ENCODE measurements around the gene ARHGAP21.

ARHGAP21 gene

DNA sequence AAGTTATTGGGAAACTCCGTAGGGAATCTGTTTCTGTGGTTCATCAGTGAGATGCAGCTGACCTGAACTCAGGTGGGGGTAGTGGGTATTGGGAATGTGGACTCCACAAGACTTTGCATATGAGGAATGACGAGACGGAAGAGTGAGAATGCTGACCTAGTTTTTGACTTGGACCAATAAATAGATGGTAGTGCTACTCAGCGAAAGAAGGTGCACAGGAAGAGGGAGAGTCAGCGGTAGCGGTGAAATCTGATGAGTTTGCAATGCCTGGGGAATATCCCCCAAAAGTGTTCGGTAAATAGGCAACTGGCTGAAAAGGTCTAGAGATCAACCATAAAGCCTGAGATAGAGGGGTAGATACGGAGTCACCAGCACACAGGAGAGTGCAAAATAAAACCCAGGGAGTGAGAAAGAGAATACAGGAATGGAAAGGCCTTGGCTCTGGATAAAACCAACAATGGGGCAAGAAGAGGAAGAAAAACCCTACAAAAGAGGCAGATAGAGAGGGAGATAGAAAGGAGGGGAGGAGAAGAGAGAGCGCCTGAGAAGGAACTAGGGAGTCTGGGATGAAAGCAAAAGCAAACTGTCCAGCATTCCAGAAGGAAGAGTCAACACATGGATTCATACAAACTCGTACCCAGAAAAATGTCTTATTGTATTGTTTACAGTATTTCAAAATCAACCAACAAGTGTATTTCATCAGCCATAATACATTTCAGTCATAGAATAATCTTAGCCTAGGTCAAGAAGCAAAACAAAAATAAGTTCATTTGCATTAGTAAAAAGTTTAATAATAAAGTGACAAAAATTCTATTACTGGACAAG lies 5.4 kb downstream of the ARHGAP21 start:
- Histone ChIP-seq H3K36me3 (ENCODE audit: insufficient read depth, low read length) (peaks cover 24% of the 10 kb centered on the region), H3K4me3 (ENCODE audit: low read length) (peak overlapping the region; percentile 84), H3K27me3 (ENCODE audit: insufficient read depth, low read length) (no peaks in the 10 kb centered on the region), H3K4me1 (ENCODE audit: insufficient read depth, low read length) (peaks cover 33% of the 10 kb centered on the region), H3K9me3 (ENCODE audit: low read length) (no peaks in the 10 kb centered on the region), H2AFZ (ENCODE audit: low read depth, low read length) (no peak overlapping the region)

DNA sequence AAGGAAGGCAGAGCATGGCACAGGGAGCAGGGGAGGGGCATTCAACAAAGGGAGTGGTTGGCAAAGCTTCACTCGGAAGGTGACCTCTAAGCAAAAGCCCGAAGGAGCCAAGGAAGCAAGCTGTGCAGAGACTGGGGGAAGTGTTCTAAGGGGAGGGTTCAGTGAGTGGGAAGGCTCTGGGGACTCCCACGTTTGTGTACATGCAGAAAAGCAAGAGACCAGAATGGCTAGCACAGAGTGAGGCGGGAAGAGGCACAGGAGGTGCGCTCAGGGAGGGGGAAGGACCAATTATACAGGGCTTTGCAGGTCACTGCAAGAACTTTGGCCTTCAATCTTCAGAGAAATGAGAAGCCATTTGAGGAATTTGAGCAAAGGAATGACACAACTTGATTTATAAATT lies 7.4 kb downstream of the ARHGAP21 start:
- Histone ChIP-seq H3K27me3 (ENCODE audit: insufficient read depth, low read length) (no peaks in the 10 kb centered on the region), H3K4me1 (ENCODE audit: insufficient read depth, low read length) (peaks cover 29% of the 10 kb centered on the region), H3K36me3 (ENCODE audit: insufficient read depth, low read length) (peaks cover 19% of the 10 kb centered on the region), H2AFZ (ENCODE audit: low read depth, low read length) (no peak overlapping the region), H3K4me3 (ENCODE audit: low read length) (no peak overlapping the region), H3K9me3 (ENCODE audit: low read length) (peaks cover 2% of the 10 kb centered on the region)

DNA sequence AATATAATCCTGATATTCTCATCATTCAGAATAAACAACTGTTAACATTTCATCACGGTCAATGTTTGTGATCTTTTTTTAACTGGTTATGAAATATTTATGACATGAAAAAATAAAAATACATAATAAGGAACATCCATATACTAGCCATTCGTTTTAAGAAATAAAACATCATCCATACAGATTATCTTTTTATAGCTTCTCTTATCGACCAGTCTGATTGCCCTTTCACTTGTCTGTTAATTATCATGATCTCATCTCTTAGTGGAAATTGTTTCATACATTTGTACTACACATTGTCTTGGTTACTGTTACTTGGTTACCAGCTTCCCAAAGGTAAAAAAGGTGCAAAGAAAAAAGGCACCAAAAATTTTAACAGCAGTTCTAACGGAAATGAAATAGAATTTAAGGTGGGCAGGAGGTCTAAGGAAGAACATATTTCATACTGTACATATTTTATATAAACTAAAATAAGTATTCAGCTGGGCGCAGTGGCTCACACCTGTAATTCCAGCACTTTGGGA lies 8.4 kb downstream of the ARHGAP21 start:
- Histone ChIP-seq H3K4me3 (ENCODE audit: low read length) (no peak overlapping the region), H2AFZ (ENCODE audit: low read depth, low read length) (no peak overlapping the region), H3K27me3 (ENCODE audit: insufficient read depth, low read length) (no peaks in the 10 kb centered on the region), H3K36me3 (ENCODE audit: insufficient read depth, low read length) (peaks cover 14% of the 10 kb centered on the region), H3K9me3 (ENCODE audit: low read length) (peaks cover 2% of the 10 kb centered on the region), H3K4me1 (ENCODE audit: insufficient read depth, low read length) (peaks cover 29% of the 10 kb centered on the region)

DNA sequence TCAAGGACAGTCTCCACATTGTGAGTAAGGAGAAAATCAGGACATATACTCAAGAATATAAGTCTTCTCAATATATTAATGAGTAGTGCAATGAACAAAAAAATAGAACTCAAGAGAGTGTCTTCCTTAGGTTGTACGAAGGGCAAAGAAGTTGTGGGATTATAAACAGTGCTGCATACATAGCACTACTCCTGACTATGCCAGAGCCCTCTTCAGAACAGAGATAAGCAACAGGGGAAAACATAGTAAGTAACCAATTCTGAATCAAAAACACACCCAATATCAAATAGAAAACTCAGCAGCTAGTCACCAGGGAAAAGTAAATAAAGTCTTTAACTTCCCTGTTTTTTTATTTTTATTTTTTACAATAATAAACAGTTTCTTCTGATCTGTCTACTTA lies 10.6 kb downstream of the ARHGAP21 start:
- Histone ChIP-seq H2AFZ (ENCODE audit: low read depth, low read length) (no peak overlapping the region), H3K4me3 (ENCODE audit: low read length) (no peak overlapping the region), H3K27me3 (ENCODE audit: insufficient read depth, low read length) (no peaks in the 10 kb centered on the region), H3K36me3 (ENCODE audit: insufficient read depth, low read length) (peaks cover 10% of the 10 kb centered on the region), H3K9me3 (ENCODE audit: low read length) (peaks cover 2% of the 10 kb centered on the region), H3K4me1 (ENCODE audit: insufficient read depth, low read length) (peaks cover 13% of the 10 kb centered on the region)

DNA sequence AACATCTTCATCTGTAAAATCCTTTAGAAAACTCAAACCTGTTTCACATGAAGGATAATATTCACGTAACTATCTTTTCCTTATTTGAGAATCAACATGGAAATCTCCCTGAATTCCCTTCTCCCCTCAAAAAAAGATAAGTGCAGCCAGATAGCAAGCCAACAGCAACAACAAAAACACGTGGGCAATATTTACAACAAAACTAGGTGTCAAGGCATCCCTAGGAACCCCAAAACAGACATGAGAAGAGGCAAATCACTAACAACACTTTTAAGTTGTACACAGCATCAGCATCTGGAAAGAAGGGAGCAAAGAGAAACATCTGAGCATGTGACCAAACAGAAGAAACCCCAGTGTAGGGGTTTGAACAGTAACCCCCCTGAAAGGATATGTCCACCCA lies 12.2 kb downstream of the ARHGAP21 start:
- peaks cover 2% of the 10 kb centered on the region for H3K9me3 ChIP-seq (ENCODE audit: low read length)
- no peak overlapping the region for H3K4me3 ChIP-seq (ENCODE audit: low read length)

DNA sequence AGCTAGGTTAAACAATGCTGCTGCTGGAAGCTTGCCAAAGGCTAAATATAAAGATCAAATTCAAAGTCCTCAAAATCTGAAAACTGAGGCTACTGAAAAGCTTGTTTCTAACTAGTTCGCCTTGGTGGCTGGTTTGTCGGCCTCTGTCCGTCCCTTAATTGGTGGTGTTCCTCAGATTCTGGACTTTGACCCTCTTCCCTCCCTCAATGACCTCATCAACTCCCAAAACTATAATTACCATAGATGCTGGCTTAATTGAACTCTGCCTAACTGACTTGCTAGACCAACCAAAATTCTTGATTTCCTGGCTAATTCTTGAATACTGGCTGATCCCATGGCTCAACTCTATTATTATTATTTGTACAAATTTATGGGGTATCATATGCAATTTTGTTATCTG lies 15.6 kb downstream of the ARHGAP21 start:
- Histone ChIP-seq H3K4me3 (ENCODE audit: low read length) (no peak overlapping the region), H3K36me3 (ENCODE audit: insufficient read depth, low read length) (no peaks in the 10 kb centered on the region), H3K27me3 (ENCODE audit: insufficient read depth, low read length) (no peaks in the 10 kb centered on the region), H3K4me1 (ENCODE audit: insufficient read depth, low read length) (peaks cover 17% of the 10 kb centered on the region), H2AFZ (ENCODE audit: low read depth, low read length) (no peak overlapping the region), H3K9me3 (ENCODE audit: low read length) (peaks cover 2% of the 10 kb centered on the region)

More for the DNA sequence above, 12.2 kb downstream of the ARHGAP21 start:
- no peaks in the 10 kb centered on the region for H3K36me3 ChIP-seq (ENCODE audit: insufficient read depth, low read length)
- peaks cover 7% of the 10 kb centered on the region for H3K4me1 ChIP-seq (ENCODE audit: insufficient read depth, low read length)
- H2AFZ ChIP-seq (ENCODE audit: low read depth, low read length), result no peak overlapping the region
- H3K27me3 ChIP-seq (ENCODE audit: insufficient read depth, low read length), result no peaks in the 10 kb centered on the region

DNA sequence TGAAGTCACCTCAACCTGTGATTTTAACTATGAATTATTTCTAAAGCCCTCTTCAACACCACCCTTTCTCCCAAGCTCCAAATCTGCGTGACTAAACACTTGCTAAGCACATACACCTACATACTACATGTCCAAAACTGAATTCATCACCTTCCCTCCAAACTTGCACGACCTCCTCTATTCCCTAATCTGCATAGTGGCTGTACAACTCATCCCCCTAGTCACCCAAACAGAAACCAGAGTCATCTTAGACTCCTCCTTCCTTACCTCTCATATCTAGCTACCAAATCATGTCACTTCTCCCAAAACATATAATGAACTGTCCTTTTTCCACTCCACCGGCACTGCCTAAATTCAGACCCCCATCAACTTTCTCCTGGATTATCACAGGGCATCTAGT lies 16.2 kb downstream of the ARHGAP21 start:
- Histone ChIP-seq H3K36me3 (ENCODE audit: insufficient read depth, low read length) (no peaks in the 10 kb centered on the region), H3K27me3 (ENCODE audit: insufficient read depth, low read length) (no peaks in the 10 kb centered on the region), H2AFZ (ENCODE audit: low read depth, low read length) (no peak overlapping the region), H3K4me1 (ENCODE audit: insufficient read depth, low read length) (peaks cover 17% of the 10 kb centered on the region), H3K9me3 (ENCODE audit: low read length) (peaks cover 2% of the 10 kb centered on the region), H3K4me3 (ENCODE audit: low read length) (no peak overlapping the region)

DNA sequence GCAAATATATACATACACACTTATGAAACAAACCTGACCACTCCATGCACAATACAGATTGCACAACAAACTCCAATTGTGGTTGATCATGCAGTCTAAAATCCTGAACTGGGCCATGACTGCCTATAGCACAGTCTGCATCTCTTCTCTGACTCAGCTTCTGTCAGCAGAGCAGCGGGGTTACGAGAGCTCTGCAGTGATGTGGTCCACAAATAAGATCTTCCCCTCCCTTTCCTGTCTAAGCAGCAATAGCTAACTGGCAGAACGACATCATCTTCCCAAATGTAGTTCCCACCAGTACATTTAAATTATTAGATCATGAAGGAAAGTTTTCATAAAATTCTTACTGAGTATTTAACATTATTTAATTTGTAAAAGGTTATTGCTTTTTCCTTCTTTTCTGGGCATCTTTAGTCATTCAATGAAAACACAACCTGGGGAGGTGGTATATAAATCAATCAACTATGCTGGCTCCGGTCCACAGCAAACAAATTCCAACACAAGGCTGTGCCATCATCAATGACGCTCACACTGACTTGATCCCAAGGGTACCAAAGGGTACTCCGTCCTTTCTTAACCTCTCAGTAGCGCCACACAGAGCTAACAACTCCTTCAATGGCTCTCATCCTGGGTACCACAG lies 17.1 kb downstream of the ARHGAP21 start:
- H3K36me3 ChIP-seq (ENCODE audit: insufficient read depth, low read length), result no peaks in the 10 kb centered on the region
- no peak overlapping the region for H2AFZ ChIP-seq (ENCODE audit: low read depth, low read length)

DNA sequence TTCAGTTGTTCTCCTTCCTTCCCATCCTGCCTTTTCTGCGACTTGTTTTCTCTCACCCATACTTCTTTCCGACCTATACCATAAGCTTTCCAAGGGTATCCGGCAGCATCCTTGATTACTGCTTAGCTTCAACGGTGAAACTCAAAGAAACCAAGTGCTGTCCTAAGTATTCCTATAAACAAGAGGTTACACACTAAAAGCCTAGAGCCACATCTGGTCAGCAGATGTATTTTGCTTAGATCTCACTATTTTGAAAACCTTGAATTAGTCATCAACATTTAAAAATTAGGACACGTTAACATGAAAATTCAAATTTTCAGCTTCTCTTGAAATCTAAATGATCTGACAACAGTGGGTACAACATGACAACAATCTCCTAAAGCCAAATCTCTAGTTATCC lies 20.0 kb downstream of the ARHGAP21 start:
- no peaks in the 10 kb centered on the region for H3K27me3 ChIP-seq (ENCODE audit: insufficient read depth, low read length)
- no peak overlapping the region for H2AFZ ChIP-seq (ENCODE audit: low read depth, low read length)
- peaks cover 17% of the 10 kb centered on the region for H3K4me1 ChIP-seq (ENCODE audit: insufficient read depth, low read length)
- H3K36me3 ChIP-seq (ENCODE audit: insufficient read depth, low read length), result peaks cover 12% of the 10 kb centered on the region
- no peak overlapping the region for H3K4me3 ChIP-seq (ENCODE audit: low read length)
- H3K9me3 ChIP-seq (ENCODE audit: low read length), result peaks cover 2% of the 10 kb centered on the region

More for the DNA sequence above, 17.1 kb downstream of the ARHGAP21 start:
- Histone ChIP-seq H3K27me3 (ENCODE audit: insufficient read depth, low read length) (no peaks in the 10 kb centered on the region), H3K4me3 (ENCODE audit: low read length) (no peak overlapping the region), H3K9me3 (ENCODE audit: low read length) (no peaks in the 10 kb centered on the region), H3K4me1 (ENCODE audit: insufficient read depth, low read length) (peaks cover 17% of the 10 kb centered on the region)

DNA sequence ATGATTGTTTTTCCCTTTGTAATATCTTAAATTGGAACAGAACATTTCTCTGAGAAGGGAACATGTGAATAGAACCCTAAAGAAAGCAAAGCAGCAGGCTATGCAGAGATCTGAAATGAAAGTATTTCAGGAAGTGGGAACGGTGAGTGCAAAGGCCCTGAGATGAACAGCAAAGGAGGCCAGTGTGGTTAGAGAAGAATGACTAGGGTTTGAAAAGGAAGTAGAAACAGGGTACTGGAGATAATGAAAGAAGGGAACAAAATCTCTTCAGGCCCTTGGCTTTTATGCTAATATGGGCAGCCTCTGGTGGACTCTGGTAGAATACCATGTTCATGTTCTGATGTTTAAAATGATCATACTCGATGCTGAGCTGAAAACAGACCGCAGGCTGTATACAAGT lies 22.2 kb downstream of the ARHGAP21 start:
- peaks cover 2% of the 10 kb centered on the region for H3K9me3 ChIP-seq (ENCODE audit: low read length)
- H2AFZ ChIP-seq (ENCODE audit: low read depth, low read length), result no peak overlapping the region
- peaks cover 15% of the 10 kb centered on the region for H3K36me3 ChIP-seq (ENCODE audit: insufficient read depth, low read length)
- H3K4me1 ChIP-seq (ENCODE audit: insufficient read depth, low read length), result peaks cover 13% of the 10 kb centered on the region
- no peaks in the 10 kb centered on the region for H3K27me3 ChIP-seq (ENCODE audit: insufficient read depth, low read length)
- no peak overlapping the region for H3K4me3 ChIP-seq (ENCODE audit: low read length)

DNA sequence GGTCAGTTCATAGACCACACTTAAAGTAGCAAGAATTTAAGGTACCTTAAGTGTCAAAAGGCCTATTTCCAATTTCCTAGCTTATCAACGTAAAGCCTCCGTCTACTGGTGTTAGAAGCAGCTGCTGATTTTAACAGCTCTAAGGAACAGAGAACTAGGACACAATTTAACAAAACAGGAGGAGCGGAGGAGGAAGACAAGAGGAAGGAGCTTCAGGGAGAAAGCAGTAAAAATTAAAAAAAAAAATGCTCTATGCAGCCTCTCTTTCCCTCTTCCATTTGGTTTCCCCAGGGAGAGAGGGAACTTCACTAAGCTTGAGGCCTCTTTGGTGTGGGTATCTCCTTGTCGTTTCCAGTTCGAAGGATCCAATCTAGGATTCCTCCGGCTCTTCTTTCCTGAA lies 22.7 kb downstream of the ARHGAP21 start:
- peaks cover 15% of the 10 kb centered on the region for H3K36me3 ChIP-seq (ENCODE audit: insufficient read depth, low read length)
- H3K4me1 ChIP-seq (ENCODE audit: insufficient read depth, low read length), result peaks cover 8% of the 10 kb centered on the region
- no peaks in the 10 kb centered on the region for H3K27me3 ChIP-seq (ENCODE audit: insufficient read depth, low read length)
- no peak overlapping the region for H2AFZ ChIP-seq (ENCODE audit: low read depth, low read length)
- H3K9me3 ChIP-seq (ENCODE audit: low read length), result peaks cover 2% of the 10 kb centered on the region
- H3K4me3 ChIP-seq (ENCODE audit: low read length), result no peak overlapping the region

DNA sequence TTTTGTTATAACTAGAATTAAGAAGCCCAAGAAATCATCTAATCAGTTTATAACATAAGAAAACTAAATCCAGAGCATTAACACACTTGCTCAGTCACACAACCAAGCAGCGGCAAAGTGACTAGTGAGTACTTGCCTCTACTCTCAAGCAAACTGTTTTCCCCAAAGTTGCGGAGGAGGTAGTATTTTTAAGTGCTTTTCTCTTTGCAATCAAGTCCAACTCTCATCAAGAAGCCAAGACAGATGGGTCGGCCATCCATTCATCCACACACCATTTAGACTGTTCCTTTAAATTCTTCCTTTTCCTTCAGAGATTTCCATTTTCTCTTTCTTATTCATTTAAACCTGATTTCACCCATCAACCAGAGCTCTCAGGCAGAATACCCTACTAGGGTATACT lies 25.4 kb downstream of the ARHGAP21 start:
- Histone ChIP-seq H3K4me1 (ENCODE audit: insufficient read depth, low read length) (no peaks in the 10 kb centered on the region), H3K9me3 (ENCODE audit: low read length) (peaks cover 2% of the 10 kb centered on the region), H3K36me3 (ENCODE audit: insufficient read depth, low read length) (peaks cover 19% of the 10 kb centered on the region), H3K4me3 (ENCODE audit: low read length) (no peak overlapping the region), H2AFZ (ENCODE audit: low read depth, low read length) (no peak overlapping the region), H3K27me3 (ENCODE audit: insufficient read depth, low read length) (no peaks in the 10 kb centered on the region)

DNA sequence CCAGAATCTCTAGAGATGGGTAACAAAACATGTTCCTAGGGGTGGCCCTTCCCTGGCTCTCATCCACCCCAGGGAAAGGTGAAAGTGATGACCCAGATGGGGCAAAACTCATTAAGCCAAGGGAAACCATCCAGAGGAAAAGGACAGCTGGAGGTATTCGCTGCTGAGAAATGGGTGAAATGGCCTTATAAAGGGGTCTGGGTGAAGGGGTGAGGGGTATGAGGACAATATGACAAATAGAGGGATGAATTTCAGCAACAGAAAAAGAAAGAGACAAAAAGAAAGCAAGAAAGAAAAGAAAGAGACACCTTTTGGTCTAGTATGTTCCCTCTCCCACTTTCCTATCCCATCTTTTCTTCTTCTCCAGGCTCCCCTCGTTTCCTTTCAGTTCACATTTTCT lies 26.6 kb downstream of the ARHGAP21 start:
- Histone ChIP-seq H3K27me3 (ENCODE audit: insufficient read depth, low read length) (no peaks in the 10 kb centered on the region), H3K4me1 (ENCODE audit: insufficient read depth, low read length) (no peaks in the 10 kb centered on the region), H3K9me3 (ENCODE audit: low read length) (peaks cover 2% of the 10 kb centered on the region), H2AFZ (ENCODE audit: low read depth, low read length) (no peak overlapping the region), H3K36me3 (ENCODE audit: insufficient read depth, low read length) (peaks cover 19% of the 10 kb centered on the region), H3K4me3 (ENCODE audit: low read length) (no peak overlapping the region)
